Forelimb muscle (tissue), 1 donor: Measurements from ENCODE around the gene SPTSSB. TPM values are rescaled to one million over a fixed set of nuclear protein-coding genes. Genes with fewer than 3 reads are reported as not detected.

ENCODE experiments used
- DNase-seq: peaks from one replicate; pipeline ENCODE4 v3.0.0-alpha.2; 2013; ENCODE audit warnings: low read depth
- polyA plus RNA-seq: library from polyadenylated mRNA; unstranded; fragments of 120-200 nt; gene quantifications from one replicate; pipeline ENCODE4 v1.2.1, GENCODE V29; 2013; ENCODE audit not compliant: insufficient read length

The SPTSSB gene
- 0.59 TPM for polyA plus RNA-seq

- no peak for DNase-seq
Measured at GRCh38 chr3:161371441-161372320, at the start of gene SPTSSB. Gene SPTSSB, minus strand, starts transcription at chr3:161371517. Its CDS starts 25,194 bp downstream, at chr3:161346323.

GRCh38 chr3:161420746-161421145, 49.4 kb upstream of the SPTSSB start:
- DNase-seq: no peak

- DNase-seq: no peak
Measured at GRCh38 chr3:161419555-161420333, 48.4 kb upstream of the SPTSSB start.

- peak; percentile 54 for DNase-seq
Measured at GRCh38 chr3:161415506-161416231, 44.4 kb upstream of the SPTSSB start.

GRCh38 chr3:161414907-161415306, 43.6 kb upstream of the SPTSSB start:
- no peak for DNase-seq

GRCh38 chr3:161413855-161414210, 42.5 kb upstream of the SPTSSB start:
- DNase-seq: no peak

- no peak for DNase-seq
Measured at GRCh38 chr3:161413127-161413854, 42.0 kb upstream of the SPTSSB start.

GRCh38 chr3:161412123-161412522, 40.8 kb upstream of the SPTSSB start:
- DNase-seq: no peak

GRCh38 chr3:161409858-161410257, 38.5 kb upstream of the SPTSSB start:
- no peak for DNase-seq

- peak; percentile 29 for DNase-seq
Measured at GRCh38 chr3:161409069-161409468, 37.8 kb upstream of the SPTSSB start.

- no peak for DNase-seq
Measured at GRCh38 chr3:161406594-161407555, 35.6 kb upstream of the SPTSSB start.

- DNase-seq: no peak
Measured at GRCh38 chr3:161405836-161406235, 34.5 kb upstream of the SPTSSB start.

GRCh38 chr3:161405087-161405486, 33.8 kb upstream of the SPTSSB start:
- DNase-seq: no peak

GRCh38 chr3:161403251-161403650, 31.9 kb upstream of the SPTSSB start:
- no peak for DNase-seq

- DNase-seq: peak; percentile 67
Measured at GRCh38 chr3:161401389-161401788, 30.1 kb upstream of the SPTSSB start.

- DNase-seq: no peak
Measured at GRCh38 chr3:161400650-161401049, 29.3 kb upstream of the SPTSSB start.

GRCh38 chr3:161395115-161396012, 24.0 kb upstream of the SPTSSB start:
- DNase-seq: no peak

- DNase-seq: no peak
Measured at GRCh38 chr3:161393803-161394202, 22.5 kb upstream of the SPTSSB start.

- DNase-seq: no peak
Measured at GRCh38 chr3:161393310-161393709, 22.0 kb upstream of the SPTSSB start.
